Measurements from ENCODE around the gene MED17. TPM values are rescaled to one million over a fixed set of nuclear protein-coding genes. Genes with fewer than 3 reads are reported as not detected.

MED17 gene
- total and polyA plus RNA-seq, 2 of the 13 experiments (the other 11 are each of a cell fraction or from before 2014, with no cell fraction given) = 23.1 to 37.0 TPM

DNA sequence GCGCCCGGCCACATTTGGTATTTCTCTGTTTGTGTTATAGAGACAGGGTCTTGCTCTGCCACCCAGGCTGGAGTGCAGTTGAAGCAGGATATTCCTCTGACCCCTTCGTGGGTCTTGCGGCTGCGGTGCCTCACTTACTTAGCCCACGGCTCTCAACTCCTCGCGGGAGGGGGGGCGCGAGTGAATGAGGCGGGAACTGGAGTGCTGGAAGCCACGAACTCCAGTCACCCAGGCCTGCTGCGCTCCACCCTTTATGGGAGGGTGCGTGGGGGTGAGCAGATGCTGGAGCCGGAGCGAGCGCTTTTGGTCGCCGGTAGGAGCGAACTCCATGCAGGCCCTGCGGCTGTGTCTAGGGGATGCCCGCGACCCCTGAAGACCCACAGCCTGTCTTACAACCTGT is 40.8 kb upstream of the MED17 start:
- H3K36me3 ChIP-seq (replicated peaks in 1 of 2; ENCODE audit: control insufficient read depth in 1 of 2, insufficient read depth in 2 of 2, low read length in 2 of 2) = peaks cover 2 to 16% of the 10 kb centered on the region in 2 experiments; a peak in 2 of 5 replicates
- no TSS peak for BruUV-seq (replicated peaks)
- no peak for FAIRE-seq
- no peak overlapping the region for H2AFZ ChIP-seq (ENCODE audit: low read length)
- H4K20me1 ChIP-seq (ENCODE audit: insufficient read depth, low read length) = peaks cover 18% of the 10 kb centered on the region
- ChIA-PET POLR2A (interaction anchor here (2.5 to 5.4 kb wide), 4 partner anchors 21 to 56 kb away, joined by 5 to 114 read pairs (median 26); partner anchors contain the start of gene MED17), CTCF (ENCODE audit: low intra/inter-chr PET ratio, low total read pairs) (no interaction called here)
- H3K9ac ChIP-seq (ENCODE audit: insufficient read depth, low read depth, low read length) = 0 out of 2 replicates have a peak overlapping the region, but pooled peaks have one; percentile 69
- no peak for ATAC-seq
- in situ Hi-C loops (cut with HindIII; ENCODE audit: extremely low pct_ligation_motif_present, low pct_unique_long_range_greater_than_20kb) = loop anchor here (5.0 kb wide), 1 partner anchor 39 kb away; the partner anchor contains the start of gene MED17
- 92% methylated on average over 8 of the region's 23 CpGs for WGBS (ENCODE audit: low lambda C conversion rate)
- no peak for DNase-seq (ENCODE audit: low spot score)
- intact Hi-C loops (cut with micrococcal nuclease; ENCODE audit: unreplicated experiment) = no loop called here
- H3K4me3 ChIP-seq (replicated peaks in 1 of 3; ENCODE audit: insufficient read depth in 1 of 3, low read depth in 2 of 3, low read length in 3 of 3) = peak overlapping the region in 1 of 3 experiments; percentile 90; a peak in 2 of 6 replicates
- H3K9me3 ChIP-seq (ENCODE audit: low read length) = no peaks in the 10 kb centered on the region
- H3K27ac ChIP-seq (ENCODE audit: extremely low read length, insufficient read depth, low read length) = peak overlapping the region; percentile 100
- H3K4me1 ChIP-seq (ENCODE audit: insufficient read depth, low read length) = peaks cover 57% of the 10 kb centered on the region
- peaks cover 0 to 2% of the 10 kb centered on the region in 2 experiments; a peak in 2 of 5 replicates for H3K27me3 ChIP-seq (ENCODE audit: control insufficient read depth in 1 of 2, insufficient read depth in 2 of 2, low read length in 2 of 2)
- peaks cover 73% of the 10 kb centered on the region for H3K79me2 ChIP-seq (ENCODE audit: insufficient read depth, low read length)
- H3K4me2 ChIP-seq (ENCODE audit: low read depth, low read length) = peak overlapping the region; percentile 81
- TF ChIP-seq, protein P1, sequence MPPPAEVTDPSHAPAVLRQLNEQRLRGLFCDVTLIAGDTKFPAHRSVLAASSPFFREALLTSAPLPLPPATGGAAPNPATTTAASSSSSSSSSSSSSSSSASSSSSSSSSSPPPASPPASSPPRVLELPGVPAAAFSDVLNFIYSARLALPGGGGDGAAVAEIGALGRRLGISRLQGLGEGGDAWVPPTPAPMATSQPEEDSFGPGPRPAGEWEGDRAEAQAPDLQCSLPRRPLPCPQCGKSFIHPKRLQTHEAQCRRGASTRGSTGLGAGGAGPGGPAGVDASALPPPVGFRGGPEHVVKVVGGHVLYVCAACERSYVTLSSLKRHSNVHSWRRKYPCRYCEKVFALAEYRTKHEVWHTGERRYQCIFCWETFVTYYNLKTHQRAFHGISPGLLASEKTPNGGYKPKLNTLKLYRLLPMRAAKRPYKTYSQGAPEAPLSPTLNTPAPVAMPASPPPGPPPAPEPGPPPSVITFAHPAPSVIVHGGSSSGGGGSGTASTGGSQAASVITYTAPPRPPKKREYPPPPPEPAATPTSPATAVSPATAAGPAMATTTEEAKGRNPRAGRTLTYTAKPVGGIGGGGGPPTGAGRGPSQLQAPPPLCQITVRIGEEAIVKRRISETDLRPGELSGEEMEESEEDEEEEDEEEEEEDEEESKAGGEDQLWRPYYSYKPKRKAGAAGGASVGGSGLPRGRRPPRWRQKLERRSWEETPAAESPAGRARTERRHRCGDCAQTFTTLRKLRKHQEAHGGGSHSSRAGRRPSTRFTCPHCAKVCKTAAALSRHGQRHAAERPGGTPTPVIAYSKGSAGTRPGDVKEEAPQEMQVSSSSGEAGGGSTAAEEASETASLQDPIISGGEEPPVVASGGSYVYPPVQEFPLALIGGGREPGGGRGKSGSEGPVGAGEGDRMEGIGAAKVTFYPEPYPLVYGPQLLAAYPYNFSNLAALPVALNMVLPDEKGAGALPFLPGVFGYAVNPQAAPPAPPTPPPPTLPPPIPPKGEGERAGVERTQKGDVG (CRISPR knock-in tag; IDR thresholded peaks at IDR 0.05; ENCODE audit: borderline replicate concordance) = peak; percentile 86; the same call in 1 of the 2 replicates
- TF ChIP-seq NFKB2 (CRISPR knock-in tag; IDR thresholded peaks at IDR 0.05; ENCODE audit: borderline replicate concordance) (no peak), AGO2 (optimal IDR thresholded peaks at IDR 0.05; ENCODE audit: low read depth, low read length) (peak; percentile 67), XBP1 (CRISPR knock-in tag; IDR thresholded peaks at IDR 0.05) (no peak), RBFOX2 (IDR thresholded peaks at IDR 0.05; ENCODE audit: low read depth, low read length) (peak; percentile 56), KDM5B (CRISPR knock-in tag; IDR thresholded peaks at IDR 0.05; ENCODE audit: borderline replicate concordance) (peak; percentile 38; the same call in 1 of the 2 replicates), ZMYM3 (CRISPR knock-in tag; IDR thresholded peaks at IDR 0.05) (0 out of 2 replicates have a peak, but pooled peaks have one; percentile 27), NONO (IDR thresholded peaks at IDR 0.05) (no peak), NONO (CRISPR knock-in tag; conservative IDR thresholded peaks at IDR 0.05) (0 out of 2 replicates have a peak, but pooled peaks have one; percentile 7), ZFP37 (CRISPR knock-in tag; IDR thresholded peaks at IDR 0.05; ENCODE audit: borderline replicate concordance) (no peak), HIVEP1 (CRISPR knock-in tag; IDR thresholded peaks at IDR 0.05) (peak; percentile 55; the same call in 1 of the 2 replicates), NFE2 (CRISPR knock-in tag; IDR thresholded peaks at IDR 0.05) (0 out of 2 replicates have a peak, but pooled peaks have one; percentile 15), KDM5A (IDR thresholded peaks at IDR 0.05; ENCODE audit: borderline replicate concordance, low read length) (no peak)
- TF ChIP-seq, protein P2, sequence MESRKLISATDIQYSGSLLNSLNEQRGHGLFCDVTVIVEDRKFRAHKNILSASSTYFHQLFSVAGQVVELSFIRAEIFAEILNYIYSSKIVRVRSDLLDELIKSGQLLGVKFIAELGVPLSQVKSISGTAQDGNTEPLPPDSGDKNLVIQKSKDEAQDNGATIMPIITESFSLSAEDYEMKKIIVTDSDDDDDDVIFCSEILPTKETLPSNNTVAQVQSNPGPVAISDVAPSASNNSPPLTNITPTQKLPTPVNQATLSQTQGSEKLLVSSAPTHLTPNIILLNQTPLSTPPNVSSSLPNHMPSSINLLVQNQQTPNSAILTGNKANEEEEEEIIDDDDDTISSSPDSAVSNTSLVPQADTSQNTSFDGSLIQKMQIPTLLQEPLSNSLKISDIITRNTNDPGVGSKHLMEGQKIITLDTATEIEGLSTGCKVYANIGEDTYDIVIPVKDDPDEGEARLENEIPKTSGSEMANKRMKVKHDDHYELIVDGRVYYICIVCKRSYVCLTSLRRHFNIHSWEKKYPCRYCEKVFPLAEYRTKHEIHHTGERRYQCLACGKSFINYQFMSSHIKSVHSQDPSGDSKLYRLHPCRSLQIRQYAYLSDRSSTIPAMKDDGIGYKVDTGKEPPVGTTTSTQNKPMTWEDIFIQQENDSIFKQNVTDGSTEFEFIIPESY (CRISPR knock-in tag; IDR thresholded peaks at IDR 0.05) = peak; percentile 79
- TF ChIP-seq, protein P3, sequence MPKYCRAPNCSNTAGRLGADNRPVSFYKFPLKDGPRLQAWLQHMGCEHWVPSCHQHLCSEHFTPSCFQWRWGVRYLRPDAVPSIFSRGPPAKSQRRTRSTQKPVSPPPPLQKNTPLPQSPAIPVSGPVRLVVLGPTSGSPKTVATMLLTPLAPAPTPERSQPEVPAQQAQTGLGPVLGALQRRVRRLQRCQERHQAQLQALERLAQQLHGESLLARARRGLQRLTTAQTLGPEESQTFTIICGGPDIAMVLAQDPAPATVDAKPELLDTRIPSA (CRISPR knock-in tag; IDR thresholded peaks at IDR 0.05; ENCODE audit: borderline replicate concordance) = 0 out of 2 replicates have a peak, but pooled peaks have one; percentile 31

Measured in HepG2 (cell line).